Cardiac fibroblast (primary cell): ENCODE data around the gene KCNK2.

Experiments
- DNase-seq, 2 donors: peaks; one replicate each; pipeline versions ENCODE4 v3.0.0 to v3.0.0-alpha.2; 2010; ENCODE audit warnings: low read depth in 2 of 2
- H3K4me3 ChIP-seq, 2 donors: replicated peaks in 1 of 2; 1 replicate in 1 of 2; 2 replicates in 1 of 2; pipeline ENCODE4 v1.5.1; 2011; ENCODE audit warnings: low read depth in 2 of 2, low read length in 2 of 2, mild to moderate bottlenecking in 2 of 2, moderate library complexity in 1 of 2
- TF ChIP-seq, protein P1 (sequence below): IDR thresholded peaks from one replicate; pipeline ENCODE4 v1.5.1; 2011; ENCODE audit warnings: low read depth, mild to moderate bottlenecking, low read length, inconsistent platforms

Gene KCNK2

DNA sequence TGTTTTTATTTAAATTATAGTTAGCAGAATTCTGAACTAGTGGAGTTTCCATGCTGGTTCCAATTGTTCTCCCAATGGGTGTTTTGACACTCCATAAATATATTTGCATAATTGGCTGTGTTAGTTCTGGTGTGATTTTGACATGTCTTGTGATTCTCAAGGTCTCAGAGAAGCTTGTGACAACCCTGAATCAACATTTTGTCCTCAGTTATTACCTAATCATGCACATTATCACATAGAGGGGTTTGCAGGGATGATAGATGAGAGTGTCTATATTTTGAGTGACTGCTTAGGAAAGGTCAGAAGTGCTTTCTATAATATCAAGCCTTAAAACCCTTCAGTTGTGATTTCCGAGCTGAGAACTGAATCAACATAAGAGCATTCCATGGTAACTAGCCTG is 11.5 kb upstream of the KCNK2 start:
- TF ChIP-seq, protein P1, sequence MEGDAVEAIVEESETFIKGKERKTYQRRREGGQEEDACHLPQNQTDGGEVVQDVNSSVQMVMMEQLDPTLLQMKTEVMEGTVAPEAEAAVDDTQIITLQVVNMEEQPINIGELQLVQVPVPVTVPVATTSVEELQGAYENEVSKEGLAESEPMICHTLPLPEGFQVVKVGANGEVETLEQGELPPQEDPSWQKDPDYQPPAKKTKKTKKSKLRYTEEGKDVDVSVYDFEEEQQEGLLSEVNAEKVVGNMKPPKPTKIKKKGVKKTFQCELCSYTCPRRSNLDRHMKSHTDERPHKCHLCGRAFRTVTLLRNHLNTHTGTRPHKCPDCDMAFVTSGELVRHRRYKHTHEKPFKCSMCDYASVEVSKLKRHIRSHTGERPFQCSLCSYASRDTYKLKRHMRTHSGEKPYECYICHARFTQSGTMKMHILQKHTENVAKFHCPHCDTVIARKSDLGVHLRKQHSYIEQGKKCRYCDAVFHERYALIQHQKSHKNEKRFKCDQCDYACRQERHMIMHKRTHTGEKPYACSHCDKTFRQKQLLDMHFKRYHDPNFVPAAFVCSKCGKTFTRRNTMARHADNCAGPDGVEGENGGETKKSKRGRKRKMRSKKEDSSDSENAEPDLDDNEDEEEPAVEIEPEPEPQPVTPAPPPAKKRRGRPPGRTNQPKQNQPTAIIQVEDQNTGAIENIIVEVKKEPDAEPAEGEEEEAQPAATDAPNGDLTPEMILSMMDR, result no peak
- H3K4me3 ChIP-seq, result no peak overlapping the region
- DNase-seq, result no peak

DNA sequence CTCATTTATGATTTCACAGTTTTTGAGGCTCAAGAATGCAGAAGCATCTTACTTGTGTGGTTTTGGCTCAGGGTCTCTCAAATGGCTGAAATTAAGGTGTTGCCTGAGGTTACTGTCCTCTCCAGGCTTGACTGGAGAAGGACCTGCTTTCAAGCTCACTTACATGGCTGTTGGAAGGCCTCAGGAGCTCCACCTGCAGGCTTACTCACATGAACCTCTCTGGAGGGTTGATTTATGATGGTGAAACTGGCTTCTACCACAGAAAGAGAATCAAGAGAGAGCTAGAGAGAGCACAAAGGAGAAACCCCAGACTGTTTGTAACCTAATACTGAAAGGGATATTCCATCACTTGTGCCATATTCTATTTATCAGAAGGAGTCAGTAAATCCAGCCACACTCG is 6.2 kb upstream of the KCNK2 start:
- TF ChIP-seq, protein P1, result peak; percentile 51
- H3K4me3 ChIP-seq, result no peak overlapping the region
- peak; percentile 66 to 73 for DNase-seq

DNA sequence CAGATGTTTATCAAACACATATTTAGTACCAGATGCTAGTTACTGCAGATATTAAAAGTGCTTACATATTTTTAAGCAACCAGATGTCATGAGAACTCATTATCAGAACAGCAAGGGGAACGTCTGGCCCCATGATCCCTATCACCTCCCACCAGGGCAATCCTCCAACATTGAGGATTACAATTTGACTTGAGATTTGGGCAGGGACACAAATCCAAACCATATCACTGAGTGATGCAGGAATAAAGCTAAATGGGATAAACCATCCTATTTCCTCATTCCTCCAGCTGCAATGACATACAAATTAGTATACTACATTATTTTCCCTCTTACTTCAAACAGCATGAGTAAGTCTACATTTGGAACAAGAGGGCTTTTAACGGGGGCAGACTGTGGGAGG is 3.1 kb upstream of the KCNK2 start:
- TF ChIP-seq, protein P1, result no peak
- no peak overlapping the region for H3K4me3 ChIP-seq
- no peak for DNase-seq

DNA sequence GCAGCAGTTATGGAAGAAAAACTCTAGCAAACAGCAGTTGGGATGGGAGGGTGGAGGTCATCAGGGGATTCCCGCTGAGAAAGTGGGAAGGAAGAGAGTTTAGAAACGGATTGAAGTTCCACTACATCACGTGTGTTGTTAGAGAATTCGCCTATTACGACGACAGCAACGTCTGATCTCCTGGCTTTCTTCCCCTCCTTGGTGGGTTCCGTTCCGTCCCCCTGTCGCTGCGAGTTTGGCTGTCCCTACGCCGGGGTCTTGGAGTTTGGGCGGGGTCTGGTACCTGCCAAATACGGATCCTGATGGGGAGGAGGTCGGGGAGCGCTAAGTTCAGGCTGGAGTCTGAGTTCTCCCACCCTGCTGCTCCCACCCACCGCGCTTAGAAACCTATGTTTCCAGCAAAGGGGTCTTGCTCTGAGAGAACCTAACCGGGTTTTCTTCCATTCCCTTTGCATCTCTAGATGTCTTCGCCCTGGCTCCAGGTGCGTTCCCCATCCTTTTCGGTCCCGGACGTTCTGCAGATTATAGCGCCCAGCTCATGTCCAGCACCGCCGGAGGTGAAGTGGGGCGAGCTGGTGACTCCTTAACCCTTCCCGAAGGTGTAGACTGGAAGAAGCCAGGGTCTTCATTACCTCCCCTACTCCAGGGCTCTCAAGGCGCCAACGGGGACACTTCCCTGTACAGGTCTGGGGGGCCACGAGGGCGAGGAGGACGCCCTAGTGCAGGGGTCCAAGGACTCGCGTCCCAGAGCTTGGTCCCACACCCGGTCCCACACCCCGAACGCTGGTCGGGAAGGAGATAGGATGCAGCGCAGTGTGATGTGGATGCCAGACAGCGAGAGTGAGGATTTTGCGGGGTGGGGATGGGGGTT is 641 bp upstream of the KCNK2 start:
- peak overlapping the region; percentile 60 to 63 for H3K4me3 ChIP-seq
- no peak for DNase-seq

DNA sequence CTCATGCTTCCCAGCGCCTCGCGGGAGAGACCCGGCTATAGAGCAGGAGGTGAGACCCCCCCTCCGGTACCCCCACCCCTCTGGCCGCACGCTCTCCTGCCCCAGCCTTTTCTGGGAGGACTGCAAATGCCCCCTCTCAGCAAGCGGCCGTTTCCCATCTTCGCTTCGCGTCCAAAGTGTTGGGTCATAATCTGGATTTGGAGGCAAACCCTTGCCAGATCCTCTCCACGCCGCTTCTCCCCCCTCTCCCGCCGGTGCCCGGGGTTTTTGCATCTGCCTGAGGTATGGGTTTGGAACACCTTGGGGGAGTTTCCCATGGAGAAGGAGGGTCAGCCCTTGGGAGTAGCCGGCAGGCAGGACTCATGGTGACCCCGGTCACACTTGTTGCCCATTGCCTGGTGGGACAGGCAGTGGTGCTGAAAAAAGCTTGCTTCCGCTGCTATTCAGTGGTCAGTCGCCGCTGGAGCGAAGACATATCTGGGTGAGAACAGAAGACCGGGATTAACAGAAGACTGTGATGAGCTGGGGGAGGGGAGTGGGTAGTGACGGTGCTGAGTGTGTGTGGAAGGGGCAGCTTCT is 935 bp downstream of the KCNK2 start:
- peak; percentile 24 to 25 for DNase-seq
- TF ChIP-seq, protein P1, result no peak
- peak overlapping the region; percentile 53 to 63 for H3K4me3 ChIP-seq

More for the DNA sequence above, 641 bp upstream of the KCNK2 start:
- TF ChIP-seq, protein P1, result no peak

DNA sequence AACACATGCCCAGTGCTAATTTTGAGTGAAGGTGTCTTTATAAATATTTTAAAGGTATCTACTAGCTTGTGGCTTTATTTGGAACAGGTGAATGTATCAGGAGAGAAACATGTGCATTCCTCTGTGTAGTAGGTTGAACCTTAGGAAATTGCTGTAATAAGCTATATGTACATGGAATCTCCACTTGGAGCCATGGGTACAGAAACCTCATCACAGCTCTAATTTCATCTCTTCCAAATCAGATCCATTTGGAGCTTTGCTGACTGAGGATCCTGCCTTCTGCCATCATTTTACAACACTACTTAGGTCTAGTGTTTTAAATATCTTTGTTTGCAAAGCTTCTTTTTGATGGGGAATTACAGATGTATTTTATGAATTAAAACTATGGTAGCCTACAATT is 2.1 kb downstream of the KCNK2 start:
- TF ChIP-seq, protein P1, result no peak
- no peak overlapping the region for H3K4me3 ChIP-seq

More for the DNA sequence above, 2.1 kb downstream of the KCNK2 start:
- no peak for DNase-seq
